GM18526 (cell line): Measurements from ENCODE around the gene TWIST2.

Source experiments
- POLR2A ChIP-seq: IDR thresholded peaks from 3 replicates; pipeline ENCODE4 v1.6.1; 2011; ENCODE audit not compliant: insufficient read length; ENCODE audit errors: extremely low read depth

Gene TWIST2

GRCh38 chr2:238848976-238849853 lies 1.3 kb downstream of the TWIST2 start:
- no peak for TF ChIP-seq POLR2A

GRCh38 chr2:238850091-238850490 lies 2.2 kb downstream of the TWIST2 start:
- no peak for TF ChIP-seq POLR2A

GRCh38 chr2:238851026-238851425 lies 3.1 kb downstream of the TWIST2 start:
- TF ChIP-seq POLR2A = no peak

- no peak for TF ChIP-seq POLR2A
Measured at GRCh38 chr2:238851761-238852160, 3.9 kb downstream of the TWIST2 start.

- no peak for TF ChIP-seq POLR2A
Measured at GRCh38 chr2:238852206-238852869, 4.5 kb downstream of the TWIST2 start.

- no peak for TF ChIP-seq POLR2A
Measured at GRCh38 chr2:238853218-238853617, 5.3 kb downstream of the TWIST2 start.

- no peak for TF ChIP-seq POLR2A
Measured at GRCh38 chr2:238853721-238854120, 5.8 kb downstream of the TWIST2 start.

- TF ChIP-seq POLR2A = no peak
Measured at GRCh38 chr2:238854246-238854645, 6.4 kb downstream of the TWIST2 start.

GRCh38 chr2:238854699-238855229 lies 6.9 kb downstream of the TWIST2 start:
- no peak for TF ChIP-seq POLR2A

- no peak for TF ChIP-seq POLR2A
Measured at GRCh38 chr2:238855299-238855698, 7.4 kb downstream of the TWIST2 start.

GRCh38 chr2:238855891-238856580 lies 8.2 kb downstream of the TWIST2 start:
- no peak for TF ChIP-seq POLR2A

- no peak for TF ChIP-seq POLR2A
Measured at GRCh38 chr2:238856713-238857567, 9.1 kb downstream of the TWIST2 start.

GRCh38 chr2:238857959-238858358 lies 10.1 kb downstream of the TWIST2 start:
- no peak for TF ChIP-seq POLR2A

GRCh38 chr2:238859636-238860347 lies 11.9 kb downstream of the TWIST2 start:
- no peak for TF ChIP-seq POLR2A

- TF ChIP-seq POLR2A = no peak
Measured at GRCh38 chr2:238861013-238861730, 13.3 kb downstream of the TWIST2 start.
